ENCODE results near the gene FRAS1. TPM values are rescaled to one million over a fixed set of nuclear protein-coding genes. Genes with fewer than 3 reads are reported as not detected.

The FRAS1 gene
- total RNA-seq, 1 experiment from 2014 or later, result 0.23 TPM

DNA sequence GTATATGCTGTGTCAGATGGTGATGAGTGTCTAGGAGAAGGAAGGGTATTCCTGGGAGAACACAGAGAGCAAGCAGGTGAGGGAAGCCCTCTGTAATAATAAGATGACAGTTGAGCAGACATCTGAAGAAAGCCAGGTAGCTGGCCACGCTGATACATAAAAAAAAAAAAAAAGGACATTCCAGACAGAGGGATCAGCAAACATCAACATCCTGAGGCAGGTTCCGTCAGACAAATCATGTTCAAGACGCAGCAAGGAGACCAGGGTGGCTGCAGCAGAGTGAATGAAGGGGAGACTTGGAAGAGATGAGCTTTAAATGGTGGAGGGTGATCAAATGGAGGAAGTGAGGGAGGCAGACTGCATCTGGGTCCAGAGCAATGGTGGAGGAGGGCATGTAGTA, 396.9 kb downstream of the FRAS1 start:
- DNase-seq (ENCODE audit: low read depth, low spot score), result no peak
- no TSS peak for BruUV-seq (replicated peaks)
- no peak for ATAC-seq
- no peak for TF ChIP-seq POLR2AphosphoS5 (IDR thresholded peaks at IDR 0.05; ENCODE audit: low read depth, low read length)
- TF ChIP-seq, protein P1, sequence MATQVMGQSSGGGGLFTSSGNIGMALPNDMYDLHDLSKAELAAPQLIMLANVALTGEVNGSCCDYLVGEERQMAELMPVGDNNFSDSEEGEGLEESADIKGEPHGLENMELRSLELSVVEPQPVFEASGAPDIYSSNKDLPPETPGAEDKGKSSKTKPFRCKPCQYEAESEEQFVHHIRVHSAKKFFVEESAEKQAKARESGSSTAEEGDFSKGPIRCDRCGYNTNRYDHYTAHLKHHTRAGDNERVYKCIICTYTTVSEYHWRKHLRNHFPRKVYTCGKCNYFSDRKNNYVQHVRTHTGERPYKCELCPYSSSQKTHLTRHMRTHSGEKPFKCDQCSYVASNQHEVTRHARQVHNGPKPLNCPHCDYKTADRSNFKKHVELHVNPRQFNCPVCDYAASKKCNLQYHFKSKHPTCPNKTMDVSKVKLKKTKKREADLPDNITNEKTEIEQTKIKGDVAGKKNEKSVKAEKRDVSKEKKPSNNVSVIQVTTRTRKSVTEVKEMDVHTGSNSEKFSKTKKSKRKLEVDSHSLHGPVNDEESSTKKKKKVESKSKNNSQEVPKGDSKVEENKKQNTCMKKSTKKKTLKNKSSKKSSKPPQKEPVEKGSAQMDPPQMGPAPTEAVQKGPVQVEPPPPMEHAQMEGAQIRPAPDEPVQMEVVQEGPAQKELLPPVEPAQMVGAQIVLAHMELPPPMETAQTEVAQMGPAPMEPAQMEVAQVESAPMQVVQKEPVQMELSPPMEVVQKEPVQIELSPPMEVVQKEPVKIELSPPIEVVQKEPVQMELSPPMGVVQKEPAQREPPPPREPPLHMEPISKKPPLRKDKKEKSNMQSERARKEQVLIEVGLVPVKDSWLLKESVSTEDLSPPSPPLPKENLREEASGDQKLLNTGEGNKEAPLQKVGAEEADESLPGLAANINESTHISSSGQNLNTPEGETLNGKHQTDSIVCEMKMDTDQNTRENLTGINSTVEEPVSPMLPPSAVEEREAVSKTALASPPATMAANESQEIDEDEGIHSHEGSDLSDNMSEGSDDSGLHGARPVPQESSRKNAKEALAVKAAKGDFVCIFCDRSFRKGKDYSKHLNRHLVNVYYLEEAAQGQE (IDR thresholded peaks at IDR 0.05; ENCODE audit: insufficient read depth in 1 of 2, low read depth in 2 of 2, low read length in 1 of 2), result no peak
- no peak for TF ChIP-seq SIN3A (IDR thresholded peaks at IDR 0.05; ENCODE audit: borderline replicate concordance, insufficient read depth, low read depth, low read length)
- TF ChIP-seq TCF7L2 (IDR thresholded peaks at IDR 0.05; ENCODE audit: low read depth, low read length), result no peak
- TF ChIP-seq, protein P2, sequence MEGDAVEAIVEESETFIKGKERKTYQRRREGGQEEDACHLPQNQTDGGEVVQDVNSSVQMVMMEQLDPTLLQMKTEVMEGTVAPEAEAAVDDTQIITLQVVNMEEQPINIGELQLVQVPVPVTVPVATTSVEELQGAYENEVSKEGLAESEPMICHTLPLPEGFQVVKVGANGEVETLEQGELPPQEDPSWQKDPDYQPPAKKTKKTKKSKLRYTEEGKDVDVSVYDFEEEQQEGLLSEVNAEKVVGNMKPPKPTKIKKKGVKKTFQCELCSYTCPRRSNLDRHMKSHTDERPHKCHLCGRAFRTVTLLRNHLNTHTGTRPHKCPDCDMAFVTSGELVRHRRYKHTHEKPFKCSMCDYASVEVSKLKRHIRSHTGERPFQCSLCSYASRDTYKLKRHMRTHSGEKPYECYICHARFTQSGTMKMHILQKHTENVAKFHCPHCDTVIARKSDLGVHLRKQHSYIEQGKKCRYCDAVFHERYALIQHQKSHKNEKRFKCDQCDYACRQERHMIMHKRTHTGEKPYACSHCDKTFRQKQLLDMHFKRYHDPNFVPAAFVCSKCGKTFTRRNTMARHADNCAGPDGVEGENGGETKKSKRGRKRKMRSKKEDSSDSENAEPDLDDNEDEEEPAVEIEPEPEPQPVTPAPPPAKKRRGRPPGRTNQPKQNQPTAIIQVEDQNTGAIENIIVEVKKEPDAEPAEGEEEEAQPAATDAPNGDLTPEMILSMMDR (IDR thresholded peaks at IDR 0.05), result no peak
- H3K4me3 ChIP-seq (ENCODE audit: low read depth in 2 of 2, low read length in 2 of 2), result no peak overlapping the region
- no peaks in the 10 kb centered on the region for H3K36me3 ChIP-seq (ENCODE audit: control insufficient read depth, insufficient read depth, low read length)
- no peaks in the 10 kb centered on the region for H3K4me1 ChIP-seq (ENCODE audit: control insufficient read depth, insufficient read depth, low read length)
- intact Hi-C loops (cut with micrococcal nuclease; ENCODE audit: unreplicated experiment) (no loop called here), in situ Hi-C loops (cut with HindIII; ENCODE audit: low pct_unique_long_range_greater_than_20kb, low sequenced_read_pairs) (no loop called here)
- POLR2A ChIA-PET, result no interaction called here
- H3K27me3 ChIP-seq (ENCODE audit: control insufficient read depth, insufficient read depth, low read length), result no peaks in the 10 kb centered on the region; the same call in 1 of the 2 replicates
- CTCF ChIA-PET, result interaction anchor here (0.6 kb wide), 1 partner anchor 10 kb away, joined by 3 read pairs; no protein-coding TSS in a partner anchor
- H3K9me3 ChIP-seq (ENCODE audit: control insufficient read depth, insufficient read depth, low read depth, low read length), result no peaks in the 10 kb centered on the region
- H3K27ac ChIP-seq (ENCODE audit: low read length), result no peak overlapping the region

DNA sequence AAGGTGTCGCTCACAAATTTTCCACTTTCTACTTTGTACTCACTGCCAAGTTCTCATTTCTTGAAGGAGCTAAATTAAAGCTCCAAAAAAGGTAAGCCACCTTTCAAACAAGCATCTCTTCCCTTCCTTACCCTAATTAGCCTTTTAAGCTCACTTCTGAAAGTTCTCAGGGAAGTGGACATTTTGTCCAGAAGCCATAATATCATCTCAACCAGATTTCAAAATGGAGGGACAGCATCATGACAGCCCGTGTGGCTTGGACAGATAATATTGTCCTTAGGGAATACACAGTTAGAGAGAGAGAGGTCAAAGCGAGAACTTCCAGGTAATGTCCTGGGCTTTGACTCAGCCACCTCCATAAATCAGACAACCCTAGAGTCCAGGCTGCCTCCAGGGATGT, 400.6 kb downstream of the FRAS1 start:
- Histone ChIP-seq H3K27ac (ENCODE audit: low read length) (no peak overlapping the region), H3K36me3 (ENCODE audit: control insufficient read depth, insufficient read depth, low read length) (no peaks in the 10 kb centered on the region), H3K4me3 (ENCODE audit: low read depth in 2 of 2, low read length in 2 of 2) (no peak overlapping the region), H3K9me3 (ENCODE audit: control insufficient read depth, insufficient read depth, low read depth, low read length) (no peaks in the 10 kb centered on the region), H3K4me1 (ENCODE audit: control insufficient read depth, insufficient read depth, low read length) (no peaks in the 10 kb centered on the region), H3K27me3 (ENCODE audit: control insufficient read depth, insufficient read depth, low read length) (no peaks in the 10 kb centered on the region; the same call in 1 of the 2 replicates)
- POLR2A ChIA-PET, result no interaction called here
- TF ChIP-seq TCF7L2 (IDR thresholded peaks at IDR 0.05; ENCODE audit: low read depth, low read length) (no peak), POLR2AphosphoS5 (IDR thresholded peaks at IDR 0.05; ENCODE audit: low read depth, low read length) (no peak), SIN3A (IDR thresholded peaks at IDR 0.05; ENCODE audit: borderline replicate concordance, insufficient read depth, low read depth, low read length) (no peak)
- TF ChIP-seq, protein P2 (IDR thresholded peaks at IDR 0.05), result no peak
- TF ChIP-seq, protein P1 (IDR thresholded peaks at IDR 0.05; ENCODE audit: insufficient read depth in 1 of 2, low read depth in 2 of 2, low read length in 1 of 2), result no peak
- DNase-seq (ENCODE audit: low read depth, low spot score), result no peak
- in situ Hi-C loops (cut with HindIII; ENCODE audit: low pct_unique_long_range_greater_than_20kb, low sequenced_read_pairs) (no loop called here), intact Hi-C loops (cut with micrococcal nuclease; ENCODE audit: unreplicated experiment) (no loop called here)
- CTCF ChIA-PET, result no interaction called here
- no TSS peak for BruUV-seq (replicated peaks)
- no peak for ATAC-seq

Measured in Panc1 (cell line).